ENCODE data around the gene GTF3C5.
A peak's percentile ranks its signal among the peaks of the same experiment; 100 is the strongest.
"Not testable (repeated sequence)": the region's sequence is repeated elsewhere in the genome, so short reads cannot be mapped to it uniquely, and the experiment has no call there.

The GTF3C5 gene

DNA sequence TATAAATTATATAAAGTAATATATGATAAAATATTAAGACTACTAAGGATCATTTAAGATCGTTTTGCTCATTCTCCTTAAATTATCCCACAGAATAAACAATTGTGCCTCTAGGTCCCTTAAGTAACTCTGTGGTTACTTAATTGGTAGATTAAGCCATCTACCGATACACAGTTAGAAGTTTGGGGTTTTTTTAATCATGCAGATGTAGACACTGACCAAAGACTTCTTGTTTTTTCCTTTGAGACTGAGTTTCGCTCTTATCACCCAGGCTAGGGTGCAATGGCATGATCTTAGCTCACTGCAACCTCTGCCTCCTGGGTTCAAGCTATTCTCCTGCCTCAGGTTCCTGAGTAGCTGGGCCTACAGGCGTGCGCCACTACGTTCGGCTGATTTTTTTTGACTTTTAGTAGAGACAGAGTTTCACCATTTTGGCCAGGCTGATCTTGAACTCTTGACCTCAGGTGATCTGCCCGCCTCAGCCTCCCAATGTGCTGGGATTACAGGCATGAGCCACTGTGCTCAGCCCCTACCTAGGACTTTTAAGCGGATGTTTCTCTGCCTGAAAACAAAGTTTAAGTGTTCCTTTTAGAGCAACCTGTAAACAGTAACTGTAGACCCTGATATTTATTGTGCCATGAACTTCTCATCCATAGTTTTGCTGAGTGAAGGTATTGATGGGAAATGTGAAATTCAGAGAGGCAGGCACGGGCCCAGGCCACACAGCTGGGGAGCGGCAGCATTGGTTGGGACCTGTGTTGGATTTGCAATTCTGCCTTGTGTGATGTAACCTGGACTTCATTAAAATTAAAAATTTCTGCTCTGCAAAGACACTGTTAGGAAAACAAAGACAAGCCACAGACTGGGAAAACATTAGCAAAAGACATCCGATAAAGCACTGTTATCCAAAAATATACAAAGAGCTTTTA lies 42.6 kb downstream of the GTF3C5 start:
- DNase-seq: no peak

- peak; percentile 76 for DNase-seq
Observed at GRCh38 chr9:133074111-133074651, 43.4 kb downstream of the GTF3C5 start.

GRCh38 chr9:133075925-133076630 lies 45.3 kb downstream of the GTF3C5 start:
- DNase-seq: peak; percentile 83

DNA sequence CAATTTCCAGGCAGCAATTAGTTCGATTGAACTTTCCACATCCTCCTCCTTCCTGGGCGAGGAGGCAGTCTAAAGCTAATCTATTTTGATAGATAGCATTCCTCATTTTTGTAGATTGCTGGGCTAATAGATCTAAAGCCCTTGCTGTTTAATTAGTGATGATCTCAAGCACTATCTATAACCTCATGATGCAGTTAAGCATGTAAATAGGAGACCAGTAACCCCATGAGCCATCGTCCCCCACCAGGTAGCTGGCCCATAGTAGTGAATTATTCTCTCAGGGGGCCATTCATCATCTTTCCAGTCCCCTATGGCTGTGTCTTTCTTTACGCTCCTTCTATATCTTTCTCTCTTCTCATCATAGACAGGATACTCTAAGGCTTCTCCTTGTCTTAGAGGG lies 45.9 kb downstream of the GTF3C5 start:
- DNase-seq: no peak

DNA sequence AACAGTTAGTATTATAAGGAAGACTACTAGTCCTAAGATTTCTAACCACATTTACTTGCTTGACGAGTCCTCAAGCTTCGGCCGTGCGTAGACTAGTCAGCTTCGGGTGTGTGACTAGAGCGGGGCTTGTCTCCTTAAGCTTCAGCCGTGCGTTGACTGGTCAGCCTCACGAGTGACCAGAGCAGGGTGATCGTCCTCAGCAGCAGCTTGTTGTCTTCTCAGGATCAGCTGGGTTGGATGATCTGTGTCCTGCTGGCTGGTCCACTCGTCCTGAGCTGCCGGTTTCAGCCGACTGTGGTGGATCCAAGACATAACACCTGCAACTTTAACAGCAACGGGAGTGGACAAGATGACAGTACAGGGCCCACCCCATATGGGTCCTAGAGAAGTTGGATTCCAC lies 47.7 kb downstream of the GTF3C5 start:
- no peak for DNase-seq

DNA sequence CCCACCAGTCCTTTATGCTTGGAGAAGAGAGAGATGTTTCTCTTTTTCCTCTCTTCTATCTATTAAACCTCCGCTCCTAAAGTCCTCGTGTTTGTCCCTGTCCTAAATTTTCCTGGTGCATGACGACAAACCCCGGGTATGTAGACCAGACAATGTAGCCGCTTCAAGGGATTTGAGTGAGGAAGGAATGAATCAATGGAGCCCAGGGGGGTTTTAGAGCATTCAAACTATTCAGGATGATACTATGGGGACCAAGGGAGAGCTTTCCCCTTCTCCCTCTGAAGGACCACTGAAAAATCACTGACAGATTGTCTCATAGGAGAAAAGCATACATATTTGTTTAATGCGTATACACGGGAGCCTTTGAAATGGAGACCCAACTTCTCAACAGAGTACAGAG lies 49.4 kb downstream of the GTF3C5 start:
- DNase-seq: no peak

DNA sequence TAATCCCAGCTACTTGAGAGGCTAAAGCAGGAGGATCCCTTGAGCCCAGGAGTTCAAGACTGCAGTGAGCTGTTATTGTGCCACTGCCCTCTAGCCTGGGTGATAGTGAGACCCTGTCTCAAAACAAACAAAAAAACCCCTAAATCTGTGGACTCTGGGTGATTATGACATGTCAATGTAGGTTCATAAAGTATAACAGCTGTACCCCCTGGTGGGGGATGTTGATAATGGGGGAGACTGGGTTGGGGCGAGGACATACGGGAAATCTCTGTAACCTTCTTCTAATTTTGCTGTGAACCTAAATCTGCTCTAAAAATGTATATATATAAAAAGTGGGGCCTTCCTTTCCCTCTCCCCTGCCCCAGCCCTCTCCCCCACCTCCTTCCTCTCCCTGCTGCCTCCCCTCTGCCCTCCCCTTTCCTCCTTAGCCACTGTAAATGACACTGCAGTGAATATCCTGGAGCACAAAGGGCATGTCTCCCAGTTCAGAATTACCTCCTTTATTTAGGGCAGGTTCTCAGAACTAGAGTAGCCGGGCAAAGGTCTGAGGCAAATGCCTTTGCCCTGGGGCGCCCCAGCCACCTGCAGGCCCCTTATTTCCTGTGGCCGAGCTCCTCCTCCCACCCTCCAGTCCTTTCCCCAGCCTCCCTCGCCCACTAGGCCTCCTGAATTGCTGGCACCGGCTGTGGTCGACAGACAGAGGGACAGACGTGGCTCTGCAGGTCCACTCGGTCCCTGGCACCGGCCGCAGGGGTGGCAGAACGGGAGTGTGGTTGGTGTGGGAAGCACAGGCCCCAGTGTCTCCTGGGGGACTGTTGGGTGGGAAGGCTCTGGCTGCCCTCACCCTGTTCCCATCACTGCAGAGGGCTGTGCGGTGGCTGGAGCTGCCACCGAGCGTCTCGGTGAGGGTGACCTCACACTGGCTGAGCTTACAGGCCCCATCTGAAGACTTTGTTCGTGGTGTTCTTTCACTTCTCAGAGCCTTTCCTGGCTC lies 50.3 kb downstream of the GTF3C5 start:
- DNase-seq: not testable (repeated sequence)

GRCh38 chr9:133081957-133082644 lies 51.3 kb downstream of the GTF3C5 start:
- DNase-seq: not testable (repeated sequence)

- DNase-seq: not testable (repeated sequence)
Observed at GRCh38 chr9:133083688-133084087, 52.9 kb downstream of the GTF3C5 start.

DNA sequence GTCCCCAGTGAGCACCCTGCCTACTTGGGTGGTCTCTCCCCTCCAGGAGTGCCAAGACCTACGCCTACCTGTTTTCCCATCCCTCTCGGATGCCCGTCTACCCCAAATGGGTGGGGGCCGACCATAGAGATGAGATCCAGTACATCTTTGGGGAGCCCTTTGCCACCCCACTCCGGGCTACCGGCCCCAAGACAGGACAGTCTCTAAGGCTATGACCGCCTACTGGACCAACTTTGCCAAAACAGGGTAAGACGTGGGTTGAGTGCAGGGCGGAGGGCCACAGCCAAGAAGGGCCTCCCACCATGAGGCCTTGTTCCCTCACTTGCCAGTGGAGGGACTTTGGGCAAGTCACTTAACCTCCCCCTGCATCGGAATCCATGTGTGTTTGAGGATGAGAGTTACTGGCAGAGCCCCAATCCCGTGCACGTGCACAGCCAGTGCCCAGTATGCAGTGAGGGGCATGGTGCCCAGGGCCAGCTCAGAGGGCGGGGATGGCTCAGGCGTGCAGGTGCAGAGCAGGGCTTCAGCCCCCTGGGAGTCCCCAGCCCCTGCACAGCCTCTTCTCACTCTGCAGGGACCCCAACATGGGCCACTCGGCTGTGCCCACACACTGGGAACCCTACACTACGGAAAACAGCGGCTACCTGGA lies 55.5 kb downstream of the GTF3C5 start:
- DNase-seq: not testable (repeated sequence)

GRCh38 chr9:133086894-133087293 lies 56.1 kb downstream of the GTF3C5 start:
- no peak for DNase-seq

DNA sequence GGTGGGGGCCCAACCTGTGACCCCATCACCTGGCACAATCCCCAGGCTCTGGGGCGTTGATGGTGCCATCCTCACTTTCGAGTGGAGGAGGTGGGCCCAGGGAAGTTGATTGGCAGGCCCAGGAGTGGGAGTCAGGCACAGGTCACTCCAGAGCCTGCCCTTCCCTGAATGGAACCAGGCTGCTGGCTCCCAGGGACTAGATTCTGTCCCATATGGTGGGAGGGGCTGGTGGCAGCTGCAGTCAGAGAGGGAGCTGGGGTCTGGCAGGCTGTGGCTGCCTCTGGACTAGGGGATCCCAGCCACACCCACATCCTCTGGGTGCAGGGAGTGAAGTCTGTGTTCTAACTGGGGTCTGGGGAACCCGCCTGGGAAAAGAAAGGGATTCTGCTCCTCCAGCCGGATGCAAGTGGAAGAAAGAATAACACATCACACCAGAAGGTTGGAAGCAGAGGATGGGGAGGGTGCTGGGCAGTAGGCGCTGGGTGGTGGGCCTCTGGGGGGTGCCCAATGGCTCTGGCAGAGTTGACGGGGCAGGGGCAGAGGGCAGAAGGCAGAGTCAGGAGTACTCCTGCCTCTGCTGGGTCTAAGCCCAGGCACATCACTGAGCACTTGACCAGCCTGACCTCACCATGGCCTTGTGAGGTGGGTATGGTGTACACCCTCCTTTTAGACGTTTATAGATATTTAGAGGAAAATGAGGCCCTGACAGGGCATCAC lies 56.8 kb downstream of the GTF3C5 start:
- DNase-seq: no peak

DNA sequence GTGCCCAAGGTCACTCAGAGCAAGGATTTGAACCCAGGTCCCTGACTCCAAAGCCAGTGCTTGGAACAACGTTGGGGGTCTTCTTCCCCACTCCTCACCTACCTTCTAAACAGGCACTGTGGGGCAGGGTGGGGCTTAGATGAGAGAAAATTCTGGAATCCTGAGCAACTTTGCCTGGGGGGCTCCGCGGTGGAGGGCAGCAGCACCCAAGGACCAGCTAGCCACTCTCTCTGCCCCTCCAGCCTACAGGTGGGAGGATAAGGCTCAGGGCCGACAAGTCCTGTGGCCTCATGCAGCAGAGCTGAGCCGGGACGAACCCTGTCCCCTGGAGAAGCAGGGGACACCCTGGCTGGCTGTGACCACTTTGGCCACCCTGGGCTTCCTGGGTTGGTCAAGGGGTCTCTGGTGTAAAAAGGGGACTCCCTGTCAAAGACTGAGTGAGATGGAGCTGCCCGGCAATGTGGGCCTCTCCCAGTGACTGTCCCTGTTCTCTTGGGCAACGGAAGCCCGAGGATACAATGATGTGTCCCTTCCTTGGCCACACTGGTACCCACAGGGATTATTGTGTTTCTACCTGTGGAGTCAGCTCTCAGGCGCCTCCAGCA lies 57.5 kb downstream of the GTF3C5 start:
- no peak for DNase-seq

GRCh38 chr9:133088756-133089155 lies 58.0 kb downstream of the GTF3C5 start:
- DNase-seq: no peak

DNA sequence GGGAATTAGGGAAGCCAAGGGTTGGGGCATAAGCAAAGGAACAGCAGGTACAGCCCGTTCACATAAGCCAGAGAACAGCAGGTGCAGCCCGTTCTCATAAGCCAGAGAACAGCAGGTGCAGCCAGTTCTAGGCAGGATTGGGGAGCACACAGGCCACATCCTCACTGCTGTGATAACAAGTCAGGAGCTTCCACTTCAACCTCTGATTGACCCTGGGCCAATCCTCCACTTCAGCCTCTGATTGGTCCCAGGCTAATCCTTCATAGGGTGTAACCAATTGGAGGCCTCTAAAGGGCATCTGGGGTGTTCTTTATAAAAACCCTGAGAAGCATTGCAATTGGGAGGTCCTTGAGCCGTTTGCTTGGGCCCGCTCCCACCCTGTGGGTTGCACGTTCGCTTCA lies 58.5 kb downstream of the GTF3C5 start:
- DNase-seq: no peak

DNA sequence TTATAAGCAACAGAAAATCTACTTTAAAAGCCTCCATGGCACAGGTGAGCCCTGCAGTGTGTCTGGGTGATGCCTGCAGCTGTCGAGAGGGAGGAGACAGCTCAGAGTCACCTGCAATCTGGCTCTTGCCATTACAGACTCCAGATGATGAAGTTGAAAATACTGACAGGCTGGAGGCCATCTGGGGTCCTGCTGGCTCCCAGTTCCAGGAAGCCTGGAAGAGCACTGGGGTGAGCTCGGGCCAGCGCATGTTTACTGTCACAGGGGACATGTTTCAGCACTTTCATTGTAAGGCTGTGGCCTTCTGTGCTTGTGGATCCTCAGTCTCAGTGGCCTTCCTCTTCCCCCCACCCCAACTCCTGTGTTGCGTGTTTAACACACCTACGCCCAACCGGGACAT lies 59.4 kb downstream of the GTF3C5 start:
- no peak for DNase-seq

GRCh38 chr9:133090752-133091385 lies 60.1 kb downstream of the GTF3C5 start:
- DNase-seq: no peak

GRCh38 chr9:133094351-133094750 lies 63.6 kb downstream of the GTF3C5 start:
- not testable (repeated sequence) for DNase-seq

DNA sequence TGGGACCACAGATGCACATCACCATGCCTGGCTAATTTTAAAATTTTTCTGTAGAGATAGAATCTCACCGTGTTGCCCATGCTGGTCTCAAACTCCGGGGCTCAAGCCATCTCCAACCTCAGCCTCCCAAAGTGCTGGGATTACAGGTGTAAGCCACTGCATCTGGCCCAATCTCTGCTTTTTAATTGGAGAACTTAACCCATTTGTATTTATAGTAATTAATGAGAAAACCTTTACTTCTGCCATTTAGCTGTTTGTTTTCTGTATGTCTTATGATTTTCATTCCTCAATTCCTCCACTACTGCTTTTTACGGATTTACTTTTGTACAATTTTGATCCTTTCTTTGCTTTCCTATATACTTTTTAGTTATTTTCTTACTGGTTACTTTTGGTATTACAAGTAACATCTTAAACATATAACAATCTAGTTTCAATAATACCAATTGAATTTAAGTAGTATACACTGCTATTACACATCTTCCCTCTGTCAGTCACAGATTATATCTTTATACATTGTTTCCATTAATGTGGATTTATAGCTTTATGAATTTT lies 64.1 kb downstream of the GTF3C5 start:
- no peak for DNase-seq
